Type B pancreatic cell (in vitro differentiated cells): ENCODE measurements around the gene RASAL2. TPM values are rescaled to one million over a fixed set of nuclear protein-coding genes. Genes with fewer than 3 reads are reported as not detected.

ENCODE experiments used
- DNase-seq: peaks from one replicate; pipeline ENCODE4 v3.0.0; 2021; ENCODE audit warnings: mixed read lengths; ENCODE audit not compliant: unreplicated experiment; ENCODE audit errors: extremely low spot score
- H3K27ac Mint-ChIP-seq: 2 replicates; pipeline ENCODE4 v1.8.0; 2021; ENCODE audit warnings: mild to moderate bottlenecking, mixed read lengths
- H3K27me3 Mint-ChIP-seq: 2 replicates; pipeline ENCODE4 v1.8.0; 2021; ENCODE audit warnings: mixed read lengths
- H3K36me3 Mint-ChIP-seq: 2 replicates; pipeline ENCODE4 v1.8.0; 2021; ENCODE audit warnings: mixed read lengths
- H3K4me1 Mint-ChIP-seq: one replicate; pipeline ENCODE4 v1.8.0; 2021; ENCODE audit warnings: mixed read lengths; ENCODE audit not compliant: unreplicated experiment
- H3K4me3 Mint-ChIP-seq: 2 replicates; pipeline ENCODE4 v1.8.0; 2021; ENCODE audit warnings: mild to moderate bottlenecking, mixed read lengths
- H3K9me3 Mint-ChIP-seq: 2 replicates; pipeline ENCODE4 v1.8.0; 2021; ENCODE audit warnings: mixed read lengths
- CTCF ChIP-seq: fragments of 200-600 bp; sonication (generic); conservative IDR thresholded peaks from 2 replicates; pipeline ENCODE4 v1.5.0; 2021; ENCODE audit warnings: antibody characterized with exemption, mild to moderate bottlenecking
- total RNA-seq: library from RNA; stranded (reverse); gene quantifications from 2 replicates; pipeline ENCODE4 v1.2.1, GENCODE V29; 2021; ENCODE audit warnings: low replicate concordance

RASAL2 gene
- total RNA-seq, 1 donor from 2014 or later, result 21.8 TPM

- TF ChIP-seq CTCF, result no peak
- no peak overlapping the region for H3K27ac Mint-ChIP-seq
- H3K36me3 Mint-ChIP-seq, result no peaks in the 10 kb centered on the region
- no peaks in the 10 kb centered on the region for H3K27me3 Mint-ChIP-seq
- DNase-seq, result no peak
- H3K4me1 Mint-ChIP-seq, result peaks cover 3% of the 10 kb centered on the region
- no peaks in the 10 kb centered on the region for H3K9me3 Mint-ChIP-seq
- no peak overlapping the region for H3K4me3 Mint-ChIP-seq
These were observed 274.3 kb downstream of the RASAL2 start for GRCh38 chr1:178368208-178368607.

- Mint-ChIP-seq H3K9me3 (no peaks in the 10 kb centered on the region), H3K27me3 (no peaks in the 10 kb centered on the region), H3K27ac (no peak overlapping the region), H3K4me1 (peaks cover 3% of the 10 kb centered on the region), H3K36me3 (no peaks in the 10 kb centered on the region), H3K4me3 (no peak overlapping the region)
- TF ChIP-seq CTCF, result no peak
- DNase-seq, result no peak
These were observed 277.3 kb downstream of the RASAL2 start for GRCh38 chr1:178371235-178371634.

GRCh38 chr1:178371933-178372388 is 278.1 kb downstream of the RASAL2 start:
- no peak overlapping the region for H3K4me3 Mint-ChIP-seq
- no peak for DNase-seq
- H3K4me1 Mint-ChIP-seq, result peaks cover 3% of the 10 kb centered on the region
- H3K9me3 Mint-ChIP-seq, result no peaks in the 10 kb centered on the region
- no peaks in the 10 kb centered on the region for H3K36me3 Mint-ChIP-seq
- H3K27me3 Mint-ChIP-seq, result no peaks in the 10 kb centered on the region
- no peak for TF ChIP-seq CTCF
- no peak overlapping the region for H3K27ac Mint-ChIP-seq

GRCh38 chr1:178374016-178374415 is 280.1 kb downstream of the RASAL2 start:
- no peaks in the 10 kb centered on the region for H3K27me3 Mint-ChIP-seq
- no peak overlapping the region for H3K27ac Mint-ChIP-seq
- no peaks in the 10 kb centered on the region for H3K9me3 Mint-ChIP-seq
- H3K4me1 Mint-ChIP-seq, result no peaks in the 10 kb centered on the region
- H3K36me3 Mint-ChIP-seq, result no peaks in the 10 kb centered on the region
- no peak overlapping the region for H3K4me3 Mint-ChIP-seq
- DNase-seq, result no peak
- TF ChIP-seq CTCF, result no peak

- H3K27me3 Mint-ChIP-seq, result no peaks in the 10 kb centered on the region
- no peak overlapping the region for H3K4me3 Mint-ChIP-seq
- no peaks in the 10 kb centered on the region for H3K9me3 Mint-ChIP-seq
- no peak for DNase-seq
- no peaks in the 10 kb centered on the region for H3K36me3 Mint-ChIP-seq
- H3K4me1 Mint-ChIP-seq, result no peaks in the 10 kb centered on the region
- H3K27ac Mint-ChIP-seq, result no peak overlapping the region
- no peak for TF ChIP-seq CTCF
These were observed 282.1 kb downstream of the RASAL2 start for GRCh38 chr1:178376008-178376407.

GRCh38 chr1:178379807-178380206 is 285.9 kb downstream of the RASAL2 start:
- Mint-ChIP-seq H3K36me3 (no peaks in the 10 kb centered on the region), H3K4me3 (no peak overlapping the region), H3K27ac (no peak overlapping the region), H3K27me3 (no peaks in the 10 kb centered on the region), H3K9me3 (no peaks in the 10 kb centered on the region), H3K4me1 (peaks cover 4% of the 10 kb centered on the region)
- DNase-seq, result no peak
- peak; percentile 71 for TF ChIP-seq CTCF
